Inflammatory macrophage treated with lipopolysaccharide for 1 hour (primary cell): ENCODE measurements around the gene MANF.

Experiments
- DNase-seq, 2 donors: peaks; one replicate each; pipeline ENCODE4 v3.0.0-alpha.2; 2020 to 2022

Gene MANF

DNA sequence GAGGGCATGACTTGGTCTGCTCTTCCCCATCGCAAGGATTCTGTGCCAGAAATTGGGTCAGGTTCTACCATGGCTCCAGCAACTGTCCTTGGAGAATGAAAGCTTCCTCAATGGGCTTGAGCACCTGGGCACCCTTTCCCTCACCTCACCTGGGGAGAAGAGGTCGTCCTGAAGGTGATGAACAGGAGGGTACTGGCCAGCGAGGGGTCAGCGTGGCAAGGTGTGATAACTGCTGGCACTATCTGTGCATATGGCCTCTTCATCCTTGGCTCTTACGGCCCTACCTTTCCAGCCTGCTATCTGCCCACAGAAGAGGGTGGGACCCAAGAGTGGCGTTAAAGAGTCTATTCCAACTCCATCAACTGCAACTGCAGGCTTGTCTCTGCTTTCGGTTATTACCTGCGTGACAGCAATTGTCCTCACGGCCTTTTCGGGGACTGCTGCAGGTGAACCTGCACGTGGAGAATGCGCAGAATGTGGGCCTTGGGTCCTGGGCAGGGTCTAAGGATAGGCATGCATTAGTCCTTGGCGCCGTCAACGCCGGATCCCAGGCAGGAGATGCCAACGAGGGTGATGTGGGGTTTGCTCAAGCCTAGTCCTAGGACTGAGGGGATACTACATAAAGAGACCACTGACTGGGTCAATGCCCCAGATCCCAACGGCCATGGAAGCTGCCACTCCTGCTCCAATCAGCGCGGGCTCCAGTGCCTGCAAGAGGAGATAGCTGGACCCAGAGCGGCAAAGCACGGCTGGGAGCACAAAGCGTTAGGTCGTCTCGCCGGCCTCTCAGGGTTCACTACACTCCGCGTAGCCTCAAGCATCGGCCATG is 5.4 kb downstream of the MANF start:
- DNase-seq = no peak

DNA sequence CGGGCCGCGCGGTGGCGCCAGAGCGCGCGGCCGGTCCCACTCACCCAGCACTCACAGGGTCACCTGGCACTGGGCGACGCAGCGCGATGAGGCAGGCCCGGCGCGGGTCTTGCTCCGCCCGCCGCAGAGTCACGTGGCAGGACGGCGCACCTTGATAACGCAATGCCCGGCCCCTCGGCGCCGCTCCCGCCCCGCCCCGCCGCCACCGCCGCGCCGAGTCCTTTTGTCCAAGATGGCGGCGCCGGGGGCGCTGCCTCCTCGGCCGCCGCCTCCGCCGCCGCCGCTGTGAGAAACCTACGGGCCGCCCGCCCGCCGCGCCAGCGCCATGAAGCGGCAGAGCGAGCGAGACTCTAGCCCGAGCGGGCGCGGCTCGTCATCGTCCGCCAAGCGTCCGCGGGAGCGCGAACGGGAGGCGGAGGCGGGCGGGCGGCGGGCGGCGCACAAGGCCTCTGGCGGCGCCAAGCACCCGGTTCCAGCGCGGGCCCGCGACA is 6.0 kb downstream of the MANF start, which contains the start of gene RBM15B:
Gene RBM15B (plus strand): TSS at position 211 of the 491 bp plus-strand sequence. CDS start 115 bp downstream, at position 326.
- DNase-seq = peak; percentile 95 to 96

DNA sequence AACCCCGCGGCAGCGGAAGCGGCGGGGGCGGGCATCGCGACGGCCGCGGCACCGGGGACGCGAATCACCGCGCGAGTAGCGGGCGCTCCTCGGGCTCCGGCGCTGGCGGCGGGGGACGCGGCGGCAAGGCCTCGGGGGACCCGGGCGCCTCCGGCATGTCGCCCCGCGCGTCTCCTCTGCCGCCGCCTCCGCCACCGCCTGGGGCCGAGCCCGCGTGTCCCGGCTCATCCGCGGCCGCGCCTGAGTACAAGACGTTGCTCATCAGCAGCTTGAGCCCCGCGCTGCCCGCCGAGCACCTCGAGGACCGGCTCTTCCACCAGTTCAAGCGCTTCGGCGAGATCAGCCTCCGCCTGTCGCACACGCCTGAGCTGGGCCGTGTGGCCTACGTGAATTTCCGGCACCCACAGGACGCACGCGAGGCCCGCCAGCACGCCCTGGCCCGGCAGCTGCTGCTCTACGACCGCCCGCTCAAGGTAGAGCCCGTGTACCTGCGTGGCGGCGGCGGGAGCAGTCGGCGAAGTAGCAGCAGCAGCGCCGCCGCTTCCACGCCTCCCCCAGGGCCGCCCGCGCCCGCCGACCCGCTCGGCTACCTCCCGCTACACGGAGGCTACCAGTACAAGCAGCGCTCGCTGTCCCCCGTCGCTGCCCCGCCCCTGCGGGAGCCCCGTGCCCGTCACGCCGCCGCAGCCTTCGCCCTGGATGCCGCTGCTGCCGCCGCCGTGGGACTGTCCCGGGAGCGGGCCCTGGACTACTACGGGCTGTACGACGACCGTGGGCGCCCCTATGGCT is 6.7 kb downstream of the MANF start:
- peak in 1 of 2 donors; percentile 20 for DNase-seq

DNA sequence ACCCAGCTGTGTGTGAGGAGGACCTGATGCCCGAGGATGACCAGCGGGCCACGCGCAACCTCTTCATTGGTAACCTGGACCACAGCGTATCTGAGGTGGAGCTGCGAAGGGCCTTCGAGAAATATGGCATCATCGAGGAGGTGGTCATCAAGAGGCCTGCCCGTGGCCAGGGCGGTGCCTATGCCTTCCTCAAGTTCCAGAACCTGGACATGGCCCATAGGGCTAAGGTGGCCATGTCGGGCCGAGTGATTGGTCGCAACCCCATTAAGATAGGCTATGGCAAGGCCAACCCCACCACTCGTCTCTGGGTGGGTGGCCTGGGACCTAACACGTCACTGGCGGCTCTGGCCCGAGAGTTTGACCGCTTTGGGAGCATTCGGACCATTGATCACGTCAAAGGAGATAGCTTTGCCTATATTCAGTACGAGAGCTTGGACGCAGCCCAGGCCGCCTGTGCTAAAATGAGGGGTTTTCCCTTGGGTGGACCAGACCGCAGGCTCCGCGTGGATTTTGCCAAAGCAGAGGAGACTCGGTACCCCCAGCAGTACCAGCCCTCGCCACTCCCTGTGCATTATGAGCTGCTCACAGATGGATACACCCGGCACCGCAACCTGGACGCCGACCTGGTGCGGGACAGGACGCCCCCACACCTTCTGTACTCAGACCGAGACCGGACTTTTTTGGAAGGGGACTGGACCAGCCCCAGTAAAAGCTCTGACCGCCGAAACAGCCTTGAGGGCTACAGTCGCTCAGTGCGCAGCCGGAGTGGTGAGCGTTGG is 7.5 kb downstream of the MANF start:
- DNase-seq = no peak

DNA sequence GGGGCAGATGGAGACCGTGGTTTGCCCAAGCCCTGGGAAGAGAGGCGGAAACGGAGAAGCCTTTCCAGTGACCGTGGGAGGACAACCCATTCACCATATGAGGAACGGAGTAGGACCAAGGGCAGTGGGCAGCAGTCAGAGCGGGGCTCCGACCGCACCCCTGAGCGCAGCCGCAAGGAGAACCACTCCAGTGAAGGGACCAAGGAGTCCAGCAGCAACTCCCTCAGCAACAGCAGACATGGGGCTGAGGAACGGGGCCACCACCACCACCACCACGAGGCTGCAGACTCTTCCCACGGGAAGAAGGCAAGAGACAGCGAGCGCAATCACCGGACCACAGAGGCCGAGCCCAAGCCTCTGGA is 8.0 kb downstream of the MANF start:
- no peak for DNase-seq

DNA sequence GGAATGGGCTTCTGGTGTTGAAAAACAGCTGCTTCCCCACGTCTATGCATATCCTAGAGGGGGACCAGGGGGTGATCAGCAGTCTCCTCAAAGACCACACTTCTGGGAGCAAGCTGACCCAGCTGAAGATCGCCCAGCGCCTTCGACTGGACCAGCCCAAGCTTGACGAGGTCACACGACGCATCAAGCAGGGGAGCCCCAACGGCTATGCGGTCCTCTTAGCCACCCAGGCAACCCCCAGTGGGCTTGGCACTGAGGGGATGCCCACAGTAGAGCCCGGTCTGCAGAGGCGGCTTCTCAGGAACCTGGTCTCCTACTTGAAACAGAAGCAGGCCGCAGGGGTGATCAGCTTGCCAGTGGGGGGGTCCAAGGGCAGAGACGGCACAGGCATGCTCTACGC is 8.5 kb downstream of the MANF start:
- DNase-seq = no peak

DNA sequence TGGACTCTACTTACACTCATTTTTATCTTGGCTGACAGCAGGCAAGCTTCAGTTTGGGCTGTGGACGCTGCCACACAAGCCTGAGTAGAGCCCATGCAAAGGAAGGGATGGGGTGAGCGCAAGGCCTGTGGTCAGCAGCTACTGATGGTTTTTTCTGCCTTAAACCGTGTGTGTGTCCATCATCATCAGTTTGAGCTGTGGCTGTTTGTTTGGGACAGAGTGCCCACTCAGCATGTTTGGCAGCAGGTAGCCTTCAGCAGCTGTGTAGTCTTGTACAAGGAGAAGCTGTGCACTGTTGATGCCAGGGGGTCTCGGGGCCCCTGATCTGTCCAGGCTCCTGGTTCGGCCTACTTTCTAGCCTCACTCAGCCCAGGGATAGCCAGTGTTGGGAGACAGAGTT is 9.4 kb downstream of the MANF start:
- no peak for DNase-seq

DNA sequence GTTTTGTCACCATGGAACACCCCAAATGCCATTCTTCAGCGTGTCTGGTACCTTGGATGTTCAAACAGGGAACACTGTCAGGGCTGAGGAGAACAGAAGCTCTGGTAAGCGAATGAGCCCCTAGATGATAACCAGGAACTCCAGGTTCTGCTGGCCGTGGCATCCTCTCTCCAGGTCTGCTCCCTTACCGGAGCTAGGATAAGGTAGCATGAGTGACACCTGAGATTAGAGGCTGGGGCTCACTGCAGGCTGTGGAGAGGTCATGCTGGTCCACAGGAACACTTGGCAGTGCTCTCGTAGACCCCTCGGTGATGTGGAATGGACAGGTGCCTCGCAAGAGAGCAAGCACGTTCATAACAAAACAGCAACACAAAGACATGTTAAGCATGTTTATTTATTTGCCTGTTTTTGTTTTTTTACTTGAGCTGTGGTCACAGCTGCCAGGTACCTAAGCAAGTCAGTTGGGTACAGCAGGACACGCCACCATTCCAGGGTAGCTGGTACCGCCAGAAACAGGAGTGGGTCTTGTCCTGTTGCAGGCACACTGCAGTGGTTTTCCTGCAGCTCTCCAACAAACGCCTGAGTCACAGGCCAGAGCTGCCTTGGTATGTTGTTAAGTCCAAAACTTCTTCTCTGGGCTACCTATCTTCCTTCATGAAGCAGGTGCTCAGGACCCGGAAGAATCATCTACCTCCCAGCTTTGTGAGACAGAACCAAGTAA is 10.6 kb downstream of the MANF start:
- DNase-seq = no peak

DNA sequence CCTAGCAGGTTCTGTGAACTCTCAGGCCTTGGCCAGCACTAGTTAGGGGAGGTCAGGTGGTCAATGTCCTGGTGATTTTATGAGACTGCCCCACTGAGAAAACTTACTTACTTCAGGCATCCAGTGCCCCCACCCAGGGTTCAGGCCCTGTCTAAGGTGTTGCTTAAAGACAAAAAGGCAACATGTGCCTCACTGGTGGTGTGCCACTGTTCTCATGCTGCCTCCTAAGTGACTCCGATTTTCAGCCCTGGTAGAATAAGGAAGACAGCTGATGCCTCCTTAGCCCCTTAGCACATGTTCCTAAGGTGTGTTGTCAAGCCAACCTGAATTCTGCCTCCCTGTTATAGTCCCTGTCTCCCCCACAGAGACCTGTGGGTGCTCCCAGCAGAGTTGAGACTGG is 11.3 kb downstream of the MANF start:
- DNase-seq = no peak

DNA sequence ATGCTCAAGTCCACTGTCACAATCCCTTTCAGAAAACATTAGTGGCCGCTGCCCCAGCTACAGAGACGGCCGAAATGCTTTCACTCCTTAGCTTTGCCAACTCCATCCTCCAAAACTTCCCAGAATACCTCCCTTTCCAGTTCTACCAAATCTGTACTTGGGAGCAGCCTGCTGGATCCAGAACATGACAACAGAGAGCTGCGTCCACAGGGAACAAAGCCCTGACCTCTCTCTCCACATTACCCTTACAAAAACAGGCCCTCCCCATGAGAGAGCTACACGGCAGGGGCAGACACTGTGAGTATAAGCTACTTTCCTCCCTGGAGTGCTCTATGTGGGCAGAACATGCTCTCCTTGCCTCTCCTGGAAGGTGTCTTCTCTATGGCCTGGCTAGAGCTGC is 12.3 kb downstream of the MANF start:
- no peak for DNase-seq

DNA sequence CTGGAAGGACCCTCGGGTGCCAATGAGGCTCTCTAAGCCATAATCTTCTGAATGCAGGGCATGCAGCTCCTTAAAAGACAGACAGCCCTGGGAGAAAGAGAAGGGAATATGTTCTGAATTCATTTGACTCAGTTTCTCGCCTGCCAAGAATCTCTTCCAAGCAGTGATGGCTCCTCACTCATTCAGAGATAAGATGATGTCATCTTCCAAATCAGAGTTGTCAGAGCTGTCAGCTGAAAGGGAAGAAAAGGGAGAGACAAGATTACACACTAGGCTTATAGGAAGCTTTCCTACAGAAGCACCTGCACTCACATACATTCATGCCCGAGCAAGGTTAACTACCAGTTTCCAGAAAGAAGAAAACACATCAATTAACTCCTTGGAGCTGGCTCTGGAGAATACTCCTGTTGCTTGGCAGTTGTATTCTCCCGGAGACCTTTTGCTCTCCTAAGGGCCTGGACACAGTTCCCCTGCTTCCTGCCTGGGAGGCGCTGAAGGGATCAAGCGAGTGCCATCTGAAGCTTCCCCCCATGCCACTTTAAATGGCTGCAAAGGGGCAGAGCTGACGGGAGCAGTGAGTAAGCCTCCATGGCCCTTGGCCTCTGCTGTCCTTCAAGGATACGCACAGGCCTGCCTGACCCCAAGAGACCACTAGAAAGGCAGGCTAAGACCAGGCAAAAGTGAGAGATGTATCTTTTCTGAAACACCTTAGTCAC is 13.7 kb downstream of the MANF start:
- no peak for DNase-seq

DNA sequence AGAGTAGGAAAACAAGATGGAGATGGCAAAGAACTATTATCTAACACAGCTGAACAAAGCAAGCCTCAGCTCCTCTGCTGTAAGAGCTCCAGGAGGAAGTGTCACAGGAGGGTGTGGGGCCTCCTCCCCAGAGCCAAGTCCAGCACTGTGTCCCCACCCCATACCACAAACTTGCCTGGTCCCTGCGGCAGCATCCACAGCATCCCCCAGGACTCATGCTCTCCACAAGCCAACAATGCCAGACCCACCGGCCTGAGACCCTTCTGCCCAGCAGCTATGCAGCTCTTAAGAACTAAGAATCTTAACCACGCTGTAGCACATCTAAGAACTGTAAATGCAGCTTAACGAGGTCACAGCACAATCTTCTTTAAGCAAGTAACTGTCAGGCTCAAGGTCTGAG is 15.1 kb downstream of the MANF start:
- DNase-seq = no peak

DNA sequence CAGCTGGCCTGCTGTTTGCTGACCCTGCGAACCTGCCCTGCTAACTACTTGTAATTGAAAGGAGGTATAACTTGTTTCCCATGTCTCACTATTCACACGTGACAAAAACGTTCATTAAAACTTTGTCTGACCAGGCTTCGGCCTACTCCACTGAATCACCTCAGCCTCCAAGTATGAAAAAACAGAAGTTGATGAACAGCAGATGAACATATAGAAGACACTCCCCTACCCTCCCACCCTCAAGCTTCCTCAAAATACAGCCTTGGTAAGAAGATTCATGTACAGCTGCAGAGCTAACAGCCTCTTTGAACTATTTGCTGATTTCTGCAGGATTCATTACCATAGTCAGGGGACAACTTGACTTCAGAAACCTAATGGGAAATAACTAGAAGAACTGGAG is 16.6 kb downstream of the MANF start:
- DNase-seq = peak; percentile 63 to 75

DNA sequence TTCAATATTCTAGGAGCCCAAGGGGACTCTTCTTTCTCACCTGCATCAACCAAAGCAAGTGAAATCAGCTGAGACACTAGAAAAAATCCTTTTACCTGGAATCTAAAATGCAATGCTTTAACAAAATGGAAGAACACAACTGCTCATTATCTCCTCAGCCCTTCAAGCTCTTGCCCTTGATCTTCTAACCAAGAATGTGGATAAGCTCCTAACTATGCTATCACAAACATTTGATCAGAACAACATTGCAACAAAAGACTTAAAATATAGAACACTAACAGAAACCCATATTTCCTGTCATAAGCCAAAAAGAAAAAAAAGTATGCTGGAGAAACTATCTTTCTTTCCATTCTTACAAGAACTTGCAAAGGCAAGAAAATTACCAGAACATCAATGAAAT is 18.6 kb downstream of the MANF start:
- no peak for DNase-seq

DNA sequence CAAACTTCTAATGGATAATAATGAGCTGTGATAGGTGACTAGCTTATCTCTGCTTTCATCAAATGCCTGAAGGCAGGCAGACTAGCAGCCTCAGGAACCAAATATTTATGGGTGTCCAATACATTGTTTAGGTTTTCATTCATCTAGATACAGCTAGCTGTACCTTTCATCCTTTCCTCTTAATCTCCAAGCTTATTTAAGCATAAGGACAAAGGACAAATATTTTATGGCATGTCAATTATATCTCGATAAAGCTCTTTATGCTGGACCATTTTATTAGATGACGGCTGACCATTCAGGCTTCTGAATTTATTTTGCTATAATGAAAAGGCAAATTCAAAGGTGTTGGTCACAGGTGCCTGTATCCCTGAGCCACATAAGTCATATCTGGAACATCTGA is 22.9 kb downstream of the MANF start:
- no peak for DNase-seq

DNA sequence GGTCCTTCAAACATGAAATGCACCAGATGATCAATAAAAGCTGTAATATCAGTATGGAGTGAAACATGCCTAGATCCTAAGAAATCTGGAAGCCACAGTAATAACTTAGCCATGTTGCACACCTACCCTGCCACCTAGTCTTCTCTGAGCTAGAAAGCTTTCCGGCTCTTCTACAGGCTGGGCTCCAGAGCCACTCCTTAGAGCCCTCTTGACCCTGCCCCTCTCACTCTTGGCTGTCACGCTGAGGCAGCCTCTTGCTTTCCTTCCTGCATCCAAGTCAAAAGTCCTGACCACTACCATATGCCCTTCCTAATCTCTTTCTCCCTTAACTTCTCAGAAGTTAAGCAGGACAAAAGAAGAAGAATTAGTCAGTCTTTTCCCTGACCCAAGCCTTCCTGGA is 23.7 kb downstream of the MANF start:
- DNase-seq = no peak

DNA sequence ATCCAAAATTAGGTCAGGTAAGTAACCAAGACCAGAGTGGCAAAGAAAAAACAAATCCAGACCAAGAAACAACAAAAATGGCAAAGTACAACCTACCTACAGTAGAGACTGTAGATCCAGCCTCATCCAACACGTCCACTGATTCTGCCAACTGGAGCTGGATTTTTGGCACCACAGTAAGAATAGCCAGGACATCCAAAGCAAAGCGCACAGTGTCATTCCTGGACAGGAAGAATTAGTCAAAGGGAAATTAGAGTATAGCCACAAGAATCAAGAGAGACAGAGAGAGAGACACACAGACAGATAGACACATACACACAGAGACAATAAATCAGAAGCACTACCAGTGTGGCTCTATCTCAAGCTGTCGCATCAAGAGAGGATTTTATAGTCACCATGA is 37.1 kb downstream of the MANF start:
- no peak for DNase-seq

DNA sequence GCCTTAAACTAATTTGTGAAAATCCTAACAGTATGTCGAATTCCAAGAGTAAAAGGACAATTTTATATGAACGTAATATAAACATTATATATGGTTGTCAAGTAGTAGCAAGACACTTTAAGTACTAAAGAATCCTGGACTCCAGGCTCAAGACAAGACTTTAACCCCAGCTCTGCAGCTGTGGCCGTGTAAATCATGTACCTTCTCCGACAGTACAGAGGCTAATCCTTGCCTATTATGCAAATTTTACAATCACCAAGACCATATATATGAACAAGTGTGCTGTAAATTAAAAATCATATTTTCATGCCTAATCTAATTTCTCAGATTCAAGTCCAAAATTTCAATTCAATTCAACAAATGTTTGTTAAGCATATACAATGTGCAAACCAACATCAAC is 41.8 kb downstream of the MANF start:
- no peak for DNase-seq

DNA sequence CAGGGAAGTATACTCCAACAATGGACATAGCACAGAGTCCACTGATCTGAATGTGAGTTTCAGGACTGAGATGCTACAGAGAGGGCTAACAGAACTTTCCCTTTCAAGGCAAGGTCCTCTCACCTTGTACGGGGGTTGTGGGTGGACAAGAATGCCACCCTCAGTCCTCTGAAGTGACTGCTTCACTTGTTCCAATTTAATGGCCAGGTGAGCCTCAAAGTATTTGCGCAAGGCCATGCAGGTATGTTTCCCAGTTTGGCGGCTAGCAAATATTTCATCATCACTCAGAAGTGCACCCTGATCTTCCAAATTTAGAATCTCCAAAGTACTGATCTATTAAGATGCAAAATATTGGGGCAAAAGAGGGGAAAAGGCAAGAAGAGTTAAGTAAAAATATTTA is 44.0 kb downstream of the MANF start:
- DNase-seq = no peak

DNA sequence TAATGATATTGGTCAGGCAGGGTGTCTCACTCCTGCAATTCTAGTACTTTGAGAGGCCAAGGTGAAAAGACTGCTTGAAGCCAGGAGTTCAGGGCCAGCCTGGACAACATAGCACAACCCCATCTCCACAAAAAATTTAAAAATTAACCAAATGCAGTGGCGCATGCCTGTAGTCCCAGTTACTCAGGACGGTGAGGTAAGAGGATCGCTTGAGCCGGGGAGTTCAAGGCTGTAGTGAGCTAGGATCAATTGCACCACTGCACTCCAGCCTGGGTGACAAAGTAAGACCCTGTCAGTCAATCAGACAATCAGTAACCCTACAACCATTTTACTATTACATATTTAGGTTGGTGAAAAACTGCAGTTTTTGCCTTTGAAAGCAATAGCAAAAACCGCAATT is 49.0 kb downstream of the MANF start:
- no peak for DNase-seq

DNA sequence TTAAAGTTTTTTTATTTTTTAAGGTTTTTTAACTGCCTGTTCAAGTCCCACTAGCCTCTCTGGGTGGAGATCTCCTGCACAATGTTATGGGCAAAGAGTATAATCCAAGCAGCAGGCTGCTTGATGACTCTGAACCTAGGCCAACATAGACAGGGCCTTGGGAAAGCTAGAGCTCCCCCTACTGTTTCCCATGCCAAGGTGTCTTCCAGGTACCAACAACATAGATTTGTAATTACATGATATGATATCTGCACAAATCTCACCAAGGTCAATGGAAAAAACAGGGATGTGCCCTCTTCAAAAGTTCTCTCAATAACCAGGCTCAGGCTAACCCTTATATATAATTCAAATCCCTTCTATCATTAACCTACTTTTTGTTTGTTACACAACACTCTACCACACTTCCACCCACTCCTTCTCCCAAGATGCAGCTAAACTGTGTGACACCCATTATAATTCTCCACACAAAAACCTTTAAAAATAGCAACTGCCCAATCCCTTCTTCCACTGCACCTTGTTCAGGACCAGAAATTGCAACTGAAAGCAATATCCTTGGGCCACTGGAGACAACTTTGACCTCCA is 49.7 kb downstream of the MANF start:
- peak; percentile 39 to 54 for DNase-seq
